H7 (cell line): ENCODE results near the gene URI1. TPM values are rescaled to one million over a fixed set of nuclear protein-coding genes. Genes with fewer than 3 reads are reported as not detected.

Source experiments
- DNase-seq: peaks from one replicate; pipeline ENCODE4 v3.0.0; 2012
- H3K27me3 ChIP-seq: 2 replicates; pipeline ENCODE4 v1.6.0; 2011; ENCODE audit warnings: mild to moderate bottlenecking, low read length; ENCODE audit not compliant: control insufficient read depth, insufficient read depth
- H3K36me3 ChIP-seq: replicated peaks from 2 replicates; pipeline ENCODE4 v1.5.1; 2011; ENCODE audit warnings: low read length; ENCODE audit not compliant: control insufficient read depth, insufficient read depth
- H3K4me3 ChIP-seq: 2 replicates; pipeline ENCODE4 v1.5.1; 2011; ENCODE audit warnings: low read depth, mild to moderate bottlenecking, control low read depth, low read length, moderate library complexity; ENCODE audit not compliant: insufficient read depth
- total RNA-seq: library from RNA; depleted of rRNA; stranded (reverse); fragments of >200 nt; shearing (Covaris generic); gene quantifications from 2 replicates; pipeline ENCODE4 v1.2.3, GENCODE V29; 2014

URI1 gene
- total RNA-seq, 1 experiment from 2014 or later: 44.3 TPM

- Histone ChIP-seq H3K4me3 (no peak overlapping the region), H3K36me3 (no peaks in the 10 kb centered on the region), H3K27me3 (no peaks in the 10 kb centered on the region)
- peak; percentile 60 for DNase-seq
These were observed 14.0 kb upstream of the URI1 start for GRCh38 chr19:29927944-29928625.

GRCh38 chr19:29928831-29929230 is 13.2 kb upstream of the URI1 start:
- H3K4me3 ChIP-seq: no peak overlapping the region
- H3K27me3 ChIP-seq: no peaks in the 10 kb centered on the region
- DNase-seq: no peak
- no peaks in the 10 kb centered on the region for H3K36me3 ChIP-seq

- H3K27me3 ChIP-seq: no peaks in the 10 kb centered on the region
- no peaks in the 10 kb centered on the region for H3K36me3 ChIP-seq
- H3K4me3 ChIP-seq: no peak overlapping the region
- DNase-seq: no peak
These were observed 7.8 kb upstream of the URI1 start for GRCh38 chr19:29934257-29934656.

- Histone ChIP-seq H3K36me3 (no peaks in the 10 kb centered on the region), H3K4me3 (no peak overlapping the region), H3K27me3 (no peaks in the 10 kb centered on the region)
- DNase-seq: no peak
These were observed 7.3 kb upstream of the URI1 start for GRCh38 chr19:29934781-29935180.

GRCh38 chr19:29936409-29936808 is 5.6 kb upstream of the URI1 start:
- peaks cover 6% of the 10 kb centered on the region for H3K27me3 ChIP-seq
- no peaks in the 10 kb centered on the region for H3K36me3 ChIP-seq
- H3K4me3 ChIP-seq: no peak overlapping the region
- DNase-seq: no peak

- no peak overlapping the region for H3K4me3 ChIP-seq
- DNase-seq: no peak
- H3K27me3 ChIP-seq: peaks cover 6% of the 10 kb centered on the region
- H3K36me3 ChIP-seq: no peaks in the 10 kb centered on the region
These were observed 2.4 kb upstream of the URI1 start for GRCh38 chr19:29939628-29940027.

GRCh38 chr19:29940971-29941585 is 961 bp upstream of the URI1 start:
- H3K36me3 ChIP-seq: no peaks in the 10 kb centered on the region
- DNase-seq: no peak
- peaks cover 6% of the 10 kb centered on the region for H3K27me3 ChIP-seq
- no peak overlapping the region for H3K4me3 ChIP-seq

- peaks cover 6% of the 10 kb centered on the region for H3K27me3 ChIP-seq
- H3K4me3 ChIP-seq: peak overlapping the region; percentile 79
- H3K36me3 ChIP-seq: no peaks in the 10 kb centered on the region
- peak; percentile 84 for DNase-seq
These were observed 594 bp downstream of the URI1 start for GRCh38 chr19:29942404-29943261.

- H3K4me3 ChIP-seq: no peak overlapping the region
- H3K27me3 ChIP-seq: peaks cover 6% of the 10 kb centered on the region
- DNase-seq: no peak
- no peaks in the 10 kb centered on the region for H3K36me3 ChIP-seq
These were observed 1.6 kb downstream of the URI1 start for GRCh38 chr19:29943615-29944014.

- no peak overlapping the region for H3K4me3 ChIP-seq
- no peaks in the 10 kb centered on the region for H3K36me3 ChIP-seq
- H3K27me3 ChIP-seq: peaks cover 6% of the 10 kb centered on the region
- DNase-seq: no peak
These were observed 2.5 kb downstream of the URI1 start for GRCh38 chr19:29944390-29945012.

- DNase-seq: no peak
- H3K27me3 ChIP-seq: peaks cover 6% of the 10 kb centered on the region
- no peak overlapping the region for H3K4me3 ChIP-seq
- H3K36me3 ChIP-seq: no peaks in the 10 kb centered on the region
These were observed 3.0 kb downstream of the URI1 start for GRCh38 chr19:29945017-29945416.

- H3K27me3 ChIP-seq: peaks cover 6% of the 10 kb centered on the region
- H3K36me3 ChIP-seq: no peaks in the 10 kb centered on the region
- no peak overlapping the region for H3K4me3 ChIP-seq
- DNase-seq: no peak
These were observed 3.4 kb downstream of the URI1 start for GRCh38 chr19:29945433-29945832.

- Histone ChIP-seq H3K4me3 (no peak overlapping the region), H3K27me3 (no peaks in the 10 kb centered on the region), H3K36me3 (no peaks in the 10 kb centered on the region)
- no peak for DNase-seq
These were observed 4.6 kb downstream of the URI1 start for GRCh38 chr19:29946645-29947044.

GRCh38 chr19:29947871-29948270 is 5.8 kb downstream of the URI1 start:
- no peaks in the 10 kb centered on the region for H3K27me3 ChIP-seq
- H3K36me3 ChIP-seq: no peaks in the 10 kb centered on the region
- H3K4me3 ChIP-seq: no peak overlapping the region
- DNase-seq: no peak
